Activated CD4-positive, alpha-beta T cell treated with anti-CD3 and anti-CD28 coated beads, Interleukin-2, amount 50 U/mL, for 4 hours (primary cell): ENCODE results near the gene GTPBP2.
"Not testable (repeated sequence)": the region's sequence is repeated elsewhere in the genome, so short reads cannot be mapped to it uniquely, and the experiment has no call there.

Source experiments
- DNase-seq, 2 experiments: peaks; one replicate each; pipeline ENCODE4 v3.0.0-alpha.2; 2020

Gene GTPBP2

DNA sequence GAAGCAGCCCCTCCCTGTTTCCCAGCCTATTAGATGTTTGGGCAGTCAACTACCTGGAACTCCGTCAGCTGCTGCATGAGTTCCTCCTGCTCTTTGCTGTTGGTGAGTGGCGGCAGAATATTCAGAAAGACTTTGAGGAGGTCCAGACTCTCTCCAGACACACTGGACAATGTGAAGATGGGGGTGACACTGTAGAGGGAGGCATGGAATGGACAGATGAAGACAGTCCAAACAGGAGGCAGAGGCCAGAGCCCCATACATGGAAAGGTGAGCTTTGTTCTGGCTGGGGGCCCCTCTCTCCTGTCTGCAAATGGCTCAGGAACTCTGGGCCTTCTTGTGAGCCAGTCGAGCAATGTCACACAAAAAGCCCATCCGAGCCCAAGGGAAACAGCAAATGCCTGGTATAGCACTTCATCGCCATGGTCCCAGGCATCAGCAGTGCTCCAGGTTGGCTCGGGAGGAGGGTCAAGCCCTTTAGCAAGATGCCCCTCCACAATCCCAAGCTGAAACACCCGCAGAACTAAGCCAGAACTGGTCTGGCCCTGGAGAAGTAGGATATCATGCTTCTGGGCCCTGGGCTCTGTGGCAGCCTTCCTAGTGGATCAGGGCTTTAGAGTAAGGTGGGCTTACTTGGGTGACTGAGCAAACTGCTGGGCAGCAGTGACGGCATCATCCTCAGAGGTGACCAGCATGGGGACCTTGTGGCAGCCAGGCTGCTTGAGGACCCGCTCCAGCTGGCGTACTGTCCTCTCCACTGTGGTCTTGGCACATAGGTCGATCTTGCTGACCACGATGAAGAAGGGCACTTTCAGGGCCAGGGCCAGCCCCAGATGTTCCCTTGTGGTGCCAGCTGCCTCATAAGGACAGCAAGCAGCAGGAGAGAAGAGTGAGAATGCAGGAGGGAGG is 4.9 kb downstream of the GTPBP2 start:
- no peak for DNase-seq

- no peak for DNase-seq
Measured at GRCh38 chr6:43622541-43622940, 6.5 kb downstream of the GTPBP2 start.

DNA sequence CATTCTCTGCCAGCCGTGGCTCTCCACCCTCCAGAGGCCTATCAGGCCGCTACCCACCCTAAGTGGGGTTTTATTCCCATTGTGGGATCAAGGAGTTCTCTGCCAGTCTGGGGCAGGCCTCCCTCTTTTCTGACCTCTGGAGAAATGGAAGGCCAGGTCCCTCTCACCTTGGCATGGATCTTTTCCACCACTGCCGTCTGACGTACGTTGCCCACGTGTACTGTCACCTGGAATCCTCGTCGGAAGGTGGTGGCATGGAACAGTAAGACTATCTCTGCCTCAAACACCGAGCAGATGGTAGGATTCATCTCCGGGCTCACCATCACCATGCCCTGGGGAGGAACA is 7.3 kb downstream of the GTPBP2 start:
- DNase-seq: no peak

DNA sequence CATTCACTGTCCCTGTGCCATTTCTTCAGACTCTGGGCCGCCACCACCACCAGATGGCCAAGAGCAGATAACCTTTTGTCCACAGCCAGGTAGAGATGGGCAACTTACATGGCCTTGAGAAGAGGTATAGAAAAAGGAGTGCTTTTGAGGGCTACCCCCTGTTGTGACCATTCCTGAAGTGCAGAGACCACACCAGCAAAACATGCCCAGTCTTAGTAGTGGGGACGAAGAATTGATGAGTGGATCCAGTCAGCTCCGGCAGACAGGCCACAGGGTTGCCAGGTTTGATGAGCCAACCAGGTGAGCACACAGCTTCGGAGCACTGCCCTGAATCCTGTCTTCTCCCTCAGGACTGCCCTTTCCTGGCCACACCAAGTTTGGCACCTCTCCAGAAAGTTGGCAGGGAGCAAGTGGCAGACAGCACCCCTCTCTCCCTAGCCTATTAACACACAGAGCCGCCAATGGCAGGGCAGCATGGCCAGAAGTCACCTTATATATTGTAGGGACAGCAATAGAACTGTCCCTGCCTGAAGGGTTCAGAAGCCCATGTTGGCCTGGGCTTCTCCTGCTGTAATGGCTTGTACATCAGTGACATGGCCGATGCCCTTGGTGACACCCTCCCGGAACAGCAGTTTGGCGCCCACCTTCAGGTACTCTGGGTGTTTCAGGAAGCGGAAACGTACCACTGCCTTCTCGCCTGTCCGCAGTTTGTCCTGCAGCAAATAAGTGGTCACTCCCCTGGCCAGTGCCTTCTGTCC is 7.8 kb downstream of the GTPBP2 start:
- DNase-seq: no peak

DNA sequence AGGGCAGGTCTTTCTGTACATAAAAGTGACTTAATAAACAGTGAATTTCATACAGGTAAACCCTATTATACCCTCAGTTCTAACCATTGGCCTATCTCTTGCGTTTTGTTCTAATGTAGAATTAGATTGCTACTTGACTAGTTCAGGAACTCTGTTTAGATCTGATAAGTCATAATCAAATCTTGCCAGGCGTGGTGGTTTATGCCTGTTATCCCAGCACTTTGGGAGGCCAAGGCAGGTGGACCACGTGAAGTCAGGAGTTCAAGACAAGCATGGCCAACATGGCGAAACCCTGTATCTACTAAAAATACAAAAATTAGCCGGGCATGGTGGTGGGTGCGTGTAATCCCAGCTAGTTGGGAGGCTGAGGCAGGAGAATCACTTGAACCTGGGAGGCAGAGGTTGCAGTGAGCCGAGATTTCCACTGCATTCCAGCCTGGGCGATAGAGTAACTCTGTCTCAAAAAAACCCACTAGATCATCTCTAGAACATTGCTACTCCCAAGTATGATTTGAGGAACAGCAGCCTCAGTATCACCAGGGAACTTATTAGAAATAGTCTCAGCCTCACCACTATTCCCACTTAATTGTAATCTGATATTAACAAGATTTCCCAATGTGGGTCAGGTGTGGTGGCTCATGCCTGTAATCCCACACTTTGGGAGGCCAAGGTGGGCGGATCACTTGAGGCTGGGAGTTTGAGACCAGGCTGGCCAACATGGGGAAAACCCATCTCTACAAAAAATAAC is 12.2 kb downstream of the GTPBP2 start:
- DNase-seq: no peak

DNA sequence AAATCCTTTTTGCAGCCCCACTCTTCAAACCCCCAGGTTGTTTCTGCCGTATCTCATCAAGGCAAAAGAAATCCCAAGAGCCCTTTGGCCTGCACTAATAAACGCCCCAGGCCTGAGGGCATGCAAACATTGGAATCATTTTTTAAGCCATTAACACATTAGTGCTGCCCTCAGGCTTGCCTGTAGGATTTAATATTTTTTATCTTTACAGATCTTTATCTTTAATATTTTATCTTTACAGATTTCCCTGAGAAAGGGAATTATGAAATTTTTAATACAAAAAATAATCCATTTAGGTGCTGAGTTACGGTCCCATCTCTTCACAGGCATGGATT is 14.7 kb downstream of the GTPBP2 start:
- DNase-seq: no peak

DNA sequence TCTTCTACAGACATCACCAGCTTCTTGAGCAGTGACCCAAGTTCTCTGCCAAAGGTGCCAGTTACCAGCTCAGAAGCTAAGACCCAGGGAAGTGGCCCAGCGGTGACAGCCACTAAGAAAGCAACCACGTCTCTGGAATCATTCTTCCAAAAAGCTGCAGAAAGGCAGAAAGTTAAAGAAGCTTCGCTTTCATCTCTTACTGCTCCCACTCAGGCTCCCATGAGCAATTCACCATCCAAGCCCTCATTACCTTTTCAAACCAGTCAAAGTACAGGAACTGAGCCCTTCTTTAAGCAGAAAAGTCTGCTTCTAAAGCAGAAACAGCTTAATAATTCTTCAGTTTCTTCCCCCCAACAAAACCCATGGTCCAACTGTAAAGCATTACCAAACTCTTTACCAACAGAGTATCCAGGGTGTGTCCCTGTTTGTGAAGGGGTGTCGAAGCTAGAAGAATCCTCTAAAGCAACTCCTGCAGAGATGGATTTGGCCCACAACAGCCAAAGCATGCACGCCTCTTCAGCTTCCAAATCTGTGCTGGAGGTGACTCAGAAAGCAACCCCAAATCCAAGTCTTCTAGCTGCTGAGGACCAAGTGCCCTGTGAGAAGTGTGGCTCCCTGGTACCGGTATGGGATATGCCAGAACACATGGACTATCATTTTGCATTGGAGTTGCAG is 15.2 kb downstream of the GTPBP2 start:
- no peak for DNase-seq

DNA sequence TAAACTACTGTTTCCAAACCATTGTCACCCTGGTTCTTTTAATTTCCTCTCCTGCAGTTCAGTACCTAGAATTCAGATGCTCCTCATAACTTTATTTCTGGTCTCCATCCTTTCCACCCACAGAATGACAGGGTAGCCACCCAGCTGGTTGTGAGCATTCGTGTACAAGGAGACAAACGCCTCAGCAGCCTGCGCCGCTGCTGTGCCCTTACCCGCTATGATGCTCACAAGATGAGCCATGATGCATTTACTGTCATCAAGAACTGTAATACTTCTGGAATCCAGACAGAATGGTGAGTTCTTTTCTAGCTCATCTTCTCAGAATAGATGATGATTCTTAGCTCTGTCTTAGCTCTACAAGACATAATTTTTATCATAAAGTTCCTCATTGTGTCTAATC is 18.6 kb downstream of the GTPBP2 start:
- DNase-seq: no peak

- DNase-seq: no peak
Measured at GRCh38 chr6:43609402-43609801, 19.7 kb downstream of the GTPBP2 start.

DNA sequence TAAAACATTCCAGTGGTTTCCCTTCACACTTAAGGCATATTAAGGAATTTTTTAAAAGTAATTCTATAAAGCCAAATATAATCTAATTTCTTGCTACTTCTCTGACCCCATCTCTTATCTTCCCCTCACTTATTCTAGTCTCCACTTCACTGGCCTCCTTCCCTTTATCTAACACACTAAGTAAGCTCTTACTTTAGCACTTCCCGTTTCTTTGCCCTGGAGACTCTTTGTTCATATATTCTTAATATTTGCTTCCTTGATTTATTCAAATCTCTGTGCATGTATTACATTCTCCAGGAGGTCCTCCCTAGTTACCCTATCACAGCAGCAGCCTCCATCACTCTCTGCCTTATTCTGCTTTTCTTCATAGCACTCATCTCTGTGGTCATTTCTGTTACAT is 20.3 kb downstream of the GTPBP2 start:
- no peak for DNase-seq

GRCh38 chr6:43608310-43608763 is 20.7 kb downstream of the GTPBP2 start:
- peak; percentile 45 to 55 for DNase-seq

GRCh38 chr6:43606019-43606418 is 23.0 kb downstream of the GTPBP2 start:
- DNase-seq: no peak

GRCh38 chr6:43604174-43604573 is 24.9 kb downstream of the GTPBP2 start:
- DNase-seq: no peak

DNA sequence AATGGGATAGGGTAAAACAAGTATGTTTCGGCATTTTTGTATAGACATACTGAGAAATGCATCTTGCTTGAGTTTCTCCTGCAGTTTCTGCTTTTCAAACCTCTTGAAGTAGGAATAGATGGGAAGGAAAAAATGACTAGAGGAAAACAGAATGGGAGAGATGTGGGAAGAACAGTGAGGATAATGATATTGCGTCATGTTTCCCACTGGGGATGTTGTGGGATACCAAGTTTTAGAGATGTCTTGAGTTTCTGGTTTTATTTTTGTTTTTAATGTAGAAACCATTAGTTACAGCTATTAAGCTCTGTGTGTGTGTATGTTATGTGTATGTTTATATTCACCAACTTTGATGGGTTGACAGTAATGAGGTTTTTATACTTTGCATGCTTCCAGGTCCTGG is 28.5 kb downstream of the GTPBP2 start:
- no peak for DNase-seq

DNA sequence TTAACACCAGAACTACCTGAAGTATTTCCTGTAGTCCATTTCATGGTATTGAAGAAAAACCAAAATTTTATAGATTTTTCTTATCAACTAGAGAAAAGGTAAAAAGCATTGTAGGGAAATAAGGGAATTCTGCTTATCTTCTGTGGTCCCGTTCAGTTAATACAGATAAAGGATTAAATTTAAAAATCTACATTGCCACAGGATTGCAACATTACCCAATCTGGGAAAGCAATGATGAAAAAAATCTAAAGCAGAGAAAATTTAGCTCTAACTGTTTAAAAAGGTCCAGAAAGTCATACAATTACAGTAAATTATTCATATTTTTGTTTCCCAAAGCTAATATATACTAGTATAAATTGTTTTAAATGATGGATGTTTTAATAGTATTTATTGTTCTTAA is 35.1 kb downstream of the GTPBP2 start:
- no peak for DNase-seq

DNA sequence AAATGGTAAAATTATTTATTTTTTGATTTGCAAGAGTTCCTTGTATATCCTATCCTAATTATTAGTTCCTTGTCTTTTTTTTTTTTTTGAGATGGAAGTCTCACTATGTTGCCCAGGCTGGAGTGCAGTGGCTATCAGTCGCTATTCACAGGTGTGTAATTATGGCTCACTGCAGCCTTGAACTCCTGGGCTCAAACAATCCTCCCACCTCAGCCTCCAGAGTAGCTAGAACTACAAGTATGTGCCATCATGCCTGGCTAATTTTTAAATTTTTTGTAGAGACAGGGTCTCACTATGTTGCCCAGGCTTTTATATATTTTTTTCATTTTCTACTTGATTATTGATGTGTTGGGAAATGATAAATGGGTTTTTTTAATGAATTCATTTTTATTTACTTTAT is 39.5 kb downstream of the GTPBP2 start:
- not testable (repeated sequence) for DNase-seq

GRCh38 chr6:43588194-43588593 is 40.9 kb downstream of the GTPBP2 start:
- no peak for DNase-seq

DNA sequence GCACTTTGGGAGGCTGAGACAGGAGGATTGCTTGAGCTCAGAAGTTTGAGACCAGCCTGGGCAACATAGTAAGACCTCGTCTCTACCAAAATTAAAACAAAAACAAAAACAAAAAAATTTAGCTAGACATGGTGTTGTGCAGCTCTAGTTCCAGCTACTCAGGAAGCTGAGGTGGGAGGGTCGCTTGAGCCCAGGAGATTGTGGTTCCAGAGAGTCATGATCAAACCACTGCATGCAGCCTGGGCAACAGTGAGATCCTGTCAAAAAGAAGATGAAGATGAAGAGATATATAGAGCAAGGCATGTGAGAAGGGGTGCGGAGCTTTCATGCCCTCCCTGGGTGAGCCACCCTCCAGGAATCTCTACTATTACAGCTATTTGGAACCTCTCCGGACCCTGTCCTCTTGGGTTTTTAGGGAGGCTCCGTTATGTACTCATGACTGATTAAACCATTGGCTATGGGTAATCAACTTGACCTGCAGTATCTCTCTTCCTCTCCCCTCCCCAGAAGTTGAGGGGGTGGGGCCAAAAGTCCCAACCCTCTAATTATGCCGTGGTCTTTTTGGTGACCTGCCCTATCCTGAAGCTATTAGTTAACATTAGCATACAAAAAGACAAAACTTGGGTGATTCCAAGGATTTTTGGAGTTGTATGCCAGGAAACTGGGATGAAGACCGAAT is 44.0 kb downstream of the GTPBP2 start:
- DNase-seq: peak in 1 of 2 experiments; percentile 6

DNA sequence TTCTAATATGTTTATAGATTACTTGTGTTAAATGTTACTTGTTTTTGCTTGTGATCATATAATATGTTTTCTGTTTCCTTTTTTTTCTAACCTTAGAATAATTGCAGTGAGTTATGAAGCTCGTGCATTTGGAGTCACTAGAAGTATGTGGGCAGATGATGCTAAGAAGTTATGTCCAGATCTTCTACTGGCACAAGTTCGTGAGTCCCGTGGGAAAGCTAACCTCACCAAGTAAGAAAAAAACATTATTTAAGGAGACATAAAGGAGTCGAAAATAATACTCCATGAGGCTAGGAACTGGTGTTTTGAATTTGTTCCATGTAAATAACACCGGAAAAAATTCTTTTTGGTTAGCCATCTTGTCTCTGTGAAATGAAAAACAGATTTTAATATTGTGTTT is 46.2 kb downstream of the GTPBP2 start:
- DNase-seq: no peak

GRCh38 chr6:43579171-43579570 is 49.9 kb downstream of the GTPBP2 start:
- no peak for DNase-seq

DNA sequence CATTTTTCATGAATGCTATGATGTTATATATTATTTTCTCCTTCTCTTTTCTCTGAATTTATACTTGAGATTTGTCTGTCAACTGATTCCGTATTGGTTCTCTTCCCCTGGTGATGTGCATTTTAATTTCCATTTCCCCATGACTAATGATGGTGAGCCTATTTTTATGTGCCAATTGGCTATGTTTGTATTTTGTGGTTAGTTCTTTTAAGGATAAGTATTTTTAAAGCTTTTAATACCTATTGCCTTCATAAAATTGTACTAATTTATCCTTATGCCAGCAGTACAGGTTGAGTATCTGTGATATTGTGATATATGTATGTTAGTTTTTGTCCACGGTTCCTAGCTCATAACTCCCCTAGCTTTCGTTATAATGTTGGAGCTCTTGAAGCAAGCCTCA is 50.3 kb downstream of the GTPBP2 start:
- DNase-seq: no peak

- DNase-seq: peak; percentile 84 to 86
Measured at GRCh38 chr6:43575772-43576551, 53.1 kb downstream of the GTPBP2 start, which contains the start of the genes POLH and XPO5. POLH (plus strand) TSS chr6:43576185; CDS start chr6:43582320, 6,135 bp downstream. XPO5 (minus strand) TSS chr6:43576038; CDS start chr6:43575864, 174 bp downstream.
